WERI-Rb-1 (cell line): ENCODE data around the gene SPN.
"Not testable (repeated sequence)": the region's sequence is repeated elsewhere in the genome, so short reads cannot be mapped to it uniquely, and the experiment has no call there.

Source experiments
- DNase-seq: peaks from one replicate; pipeline ENCODE4 v3.0.0-alpha.2; 2020
- H3K27ac ChIP-seq: fragments of 250-450 bp; sonication (Bioruptor Pico); 2 replicates; pipeline ENCODE4 v1.5.1; 2020; ENCODE audit warnings: mild to moderate bottlenecking, moderate library complexity
- H3K27me3 ChIP-seq: fragments of 250-450 bp; sonication (Bioruptor Pico); 2 replicates; pipeline ENCODE4 v1.5.1; 2021; ENCODE audit warnings: mild to moderate bottlenecking, low read depth, moderate library complexity; ENCODE audit not compliant: insufficient read depth, severe bottlenecking
- H3K36me3 ChIP-seq: fragments of 250-450 bp; sonication (Bioruptor Pico); 2 replicates; pipeline ENCODE4 v1.5.1; 2020; ENCODE audit warnings: mild to moderate bottlenecking, moderate library complexity
- H3K4me3 ChIP-seq: 2 replicates; pipeline ENCODE4 v1.5.1; 2011; ENCODE audit warnings: low read depth, mild to moderate bottlenecking, control low read depth, low read length
- H3K9me3 ChIP-seq: fragments of 250-450 bp; sonication (Bioruptor Pico); 2 replicates; pipeline ENCODE4 v1.5.1; 2021; ENCODE audit warnings: mild to moderate bottlenecking, moderate library complexity; ENCODE audit not compliant: severe bottlenecking
- TF ChIP-seq, protein P1 (sequence below): IDR thresholded peaks from 2 replicates; pipeline ENCODE4 v1.5.1; 2011; ENCODE audit warnings: low read depth, mild to moderate bottlenecking, control low read depth, inconsistent platforms, low read length

Gene SPN

DNA sequence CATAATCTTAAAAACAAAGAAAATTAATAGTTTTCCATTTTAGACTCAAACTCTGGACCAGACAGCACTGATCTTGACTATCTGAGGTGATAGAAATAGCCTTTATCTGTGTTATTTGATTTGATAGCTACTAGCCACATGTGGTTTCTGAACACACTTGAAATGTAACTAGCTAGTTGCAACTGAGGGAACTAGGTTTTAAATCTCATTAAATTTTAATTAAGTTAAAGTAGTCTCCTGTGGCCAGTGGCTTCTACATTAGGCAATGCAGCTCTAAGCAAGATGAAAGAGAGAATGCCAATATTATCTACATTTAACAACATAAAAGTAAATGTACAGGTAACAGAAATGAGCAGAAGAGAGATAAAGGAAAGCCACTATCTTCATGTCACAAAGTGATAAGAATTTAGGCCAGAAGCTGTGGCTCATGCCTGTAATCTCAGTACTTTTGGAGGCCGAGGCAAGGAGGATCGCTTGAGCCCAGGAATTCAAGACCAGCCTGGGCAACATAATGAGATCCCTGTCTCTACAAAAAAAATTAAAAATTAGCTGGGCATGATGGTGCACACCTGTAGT, 11.2 kb upstream of the SPN start:
- no peak overlapping the region for H3K4me3 ChIP-seq
- no peaks in the 10 kb centered on the region for H3K36me3 ChIP-seq
- DNase-seq: no peak
- no peaks in the 10 kb centered on the region for H3K27me3 ChIP-seq
- no peaks in the 10 kb centered on the region for H3K9me3 ChIP-seq
- H3K27ac ChIP-seq: peak overlapping the region; percentile 64
- TF ChIP-seq, protein P1, sequence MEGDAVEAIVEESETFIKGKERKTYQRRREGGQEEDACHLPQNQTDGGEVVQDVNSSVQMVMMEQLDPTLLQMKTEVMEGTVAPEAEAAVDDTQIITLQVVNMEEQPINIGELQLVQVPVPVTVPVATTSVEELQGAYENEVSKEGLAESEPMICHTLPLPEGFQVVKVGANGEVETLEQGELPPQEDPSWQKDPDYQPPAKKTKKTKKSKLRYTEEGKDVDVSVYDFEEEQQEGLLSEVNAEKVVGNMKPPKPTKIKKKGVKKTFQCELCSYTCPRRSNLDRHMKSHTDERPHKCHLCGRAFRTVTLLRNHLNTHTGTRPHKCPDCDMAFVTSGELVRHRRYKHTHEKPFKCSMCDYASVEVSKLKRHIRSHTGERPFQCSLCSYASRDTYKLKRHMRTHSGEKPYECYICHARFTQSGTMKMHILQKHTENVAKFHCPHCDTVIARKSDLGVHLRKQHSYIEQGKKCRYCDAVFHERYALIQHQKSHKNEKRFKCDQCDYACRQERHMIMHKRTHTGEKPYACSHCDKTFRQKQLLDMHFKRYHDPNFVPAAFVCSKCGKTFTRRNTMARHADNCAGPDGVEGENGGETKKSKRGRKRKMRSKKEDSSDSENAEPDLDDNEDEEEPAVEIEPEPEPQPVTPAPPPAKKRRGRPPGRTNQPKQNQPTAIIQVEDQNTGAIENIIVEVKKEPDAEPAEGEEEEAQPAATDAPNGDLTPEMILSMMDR: no peak

DNA sequence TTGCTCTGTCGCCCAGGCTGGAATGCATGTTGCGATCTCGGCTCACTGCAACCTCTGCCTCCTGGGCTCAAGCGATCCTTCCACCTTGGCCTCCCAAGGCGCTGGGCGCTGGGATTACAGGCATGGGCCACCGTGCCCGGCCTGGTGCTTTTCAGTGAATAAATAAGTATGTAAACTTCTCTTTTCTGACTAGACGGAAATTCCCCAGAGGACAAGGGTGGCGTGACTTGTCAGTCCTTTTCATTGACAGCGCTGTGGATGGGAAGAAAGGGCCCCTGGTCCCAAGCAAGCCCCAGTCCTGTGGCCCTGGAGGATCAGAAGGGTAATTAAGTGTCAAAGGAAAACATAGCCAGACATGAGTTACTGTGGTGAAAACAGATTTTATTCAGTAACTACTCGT, 9.6 kb upstream of the SPN start:
- Histone ChIP-seq H3K9me3 (no peaks in the 10 kb centered on the region), H3K36me3 (no peaks in the 10 kb centered on the region), H3K27me3 (no peaks in the 10 kb centered on the region), H3K4me3 (no peak overlapping the region), H3K27ac (no peak overlapping the region)
- DNase-seq: no peak
- TF ChIP-seq, protein P1: no peak

GRCh38 chr16:29653890-29654289, 9.2 kb upstream of the SPN start:
- not testable (repeated sequence) for H3K4me3 ChIP-seq, H3K36me3 ChIP-seq, H3K27me3 ChIP-seq, H3K27ac ChIP-seq, DNase-seq, H3K9me3 ChIP-seq

GRCh38 chr16:29656688-29657523, 6.1 kb upstream of the SPN start:
- DNase-seq: no peak
- H3K36me3 ChIP-seq: no peaks in the 10 kb centered on the region
- H3K27ac ChIP-seq: no peak overlapping the region
- H3K4me3 ChIP-seq: no peak overlapping the region
- no peaks in the 10 kb centered on the region for H3K9me3 ChIP-seq
- no peaks in the 10 kb centered on the region for H3K27me3 ChIP-seq
- TF ChIP-seq, protein P1: no peak

DNA sequence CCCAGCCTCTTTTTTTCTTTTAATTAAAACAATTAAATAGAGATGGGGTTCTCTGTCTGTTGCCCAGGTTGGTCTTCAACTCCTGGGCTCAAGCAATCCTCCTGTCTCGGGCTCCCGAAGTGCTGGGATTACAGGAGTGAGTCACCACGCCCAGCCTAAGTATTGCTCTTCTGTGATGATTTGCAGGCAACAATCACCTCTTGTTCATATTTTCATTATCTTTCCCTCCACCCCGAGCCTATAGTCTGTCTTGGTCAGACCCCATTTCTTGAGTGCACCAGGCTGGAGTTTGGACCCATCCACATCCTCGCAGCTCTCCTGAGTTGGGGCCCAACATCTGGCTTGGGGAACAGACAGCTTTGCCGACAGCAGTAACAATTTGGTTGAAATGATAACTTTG, 4.3 kb upstream of the SPN start:
- DNase-seq: no peak
- Histone ChIP-seq H3K4me3 (no peak overlapping the region), H3K27me3 (no peaks in the 10 kb centered on the region), H3K27ac (no peak overlapping the region), H3K9me3 (no peaks in the 10 kb centered on the region), H3K36me3 (no peaks in the 10 kb centered on the region)
- TF ChIP-seq, protein P1: no peak

DNA sequence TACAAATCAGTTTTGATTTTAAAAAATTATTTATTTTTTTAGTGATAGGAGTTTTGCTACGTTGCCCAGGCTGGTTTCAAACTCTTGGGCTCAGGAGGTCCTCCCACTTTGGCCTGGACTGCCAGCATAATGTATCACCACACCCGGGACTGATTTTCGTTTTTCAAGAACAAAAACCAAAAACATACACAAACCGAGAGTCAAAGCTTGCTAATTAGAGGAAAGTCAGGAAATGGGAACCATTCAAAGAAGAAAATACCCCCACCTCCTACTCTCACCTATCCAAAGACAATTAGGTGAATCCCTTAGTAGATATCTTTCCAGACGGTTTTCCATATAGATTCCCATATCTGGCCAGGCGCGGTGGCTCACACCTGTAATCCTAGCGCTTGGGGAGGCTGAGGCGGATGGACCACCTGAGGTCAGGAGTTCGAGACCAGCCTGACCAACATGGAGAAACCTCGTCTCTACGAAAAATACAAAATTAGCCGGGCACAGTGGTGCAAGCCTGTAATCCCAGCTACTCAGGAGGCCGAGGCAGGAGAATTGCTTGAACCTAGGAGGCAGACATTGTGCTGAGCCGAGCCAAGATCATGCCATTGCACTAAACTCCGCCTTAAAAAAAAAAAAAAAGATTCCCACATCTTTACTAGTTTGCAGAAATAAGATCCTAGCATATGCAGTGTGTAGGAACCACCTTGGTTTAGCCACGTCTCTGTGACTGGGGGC, 883 bp upstream of the SPN start:
- H3K36me3 ChIP-seq: no peaks in the 10 kb centered on the region
- H3K27ac ChIP-seq: peak overlapping the region; percentile 49; the same call in 1 of the 2 replicates
- H3K9me3 ChIP-seq: no peaks in the 10 kb centered on the region
- no peak overlapping the region for H3K4me3 ChIP-seq
- no peaks in the 10 kb centered on the region for H3K27me3 ChIP-seq
- DNase-seq: no peak
- TF ChIP-seq, protein P1: no peak
